ENCODE results near the gene ZNF267. TPM values are rescaled to one million over a fixed set of nuclear protein-coding genes. Genes with fewer than 3 reads are reported as not detected.

ZNF267 gene
- total and polyA plus RNA-seq, 2 of the 8 experiments (the other 6 are each of a cell fraction or from before 2014, with no cell fraction given) = 5.5 to 28.3 TPM

DNA sequence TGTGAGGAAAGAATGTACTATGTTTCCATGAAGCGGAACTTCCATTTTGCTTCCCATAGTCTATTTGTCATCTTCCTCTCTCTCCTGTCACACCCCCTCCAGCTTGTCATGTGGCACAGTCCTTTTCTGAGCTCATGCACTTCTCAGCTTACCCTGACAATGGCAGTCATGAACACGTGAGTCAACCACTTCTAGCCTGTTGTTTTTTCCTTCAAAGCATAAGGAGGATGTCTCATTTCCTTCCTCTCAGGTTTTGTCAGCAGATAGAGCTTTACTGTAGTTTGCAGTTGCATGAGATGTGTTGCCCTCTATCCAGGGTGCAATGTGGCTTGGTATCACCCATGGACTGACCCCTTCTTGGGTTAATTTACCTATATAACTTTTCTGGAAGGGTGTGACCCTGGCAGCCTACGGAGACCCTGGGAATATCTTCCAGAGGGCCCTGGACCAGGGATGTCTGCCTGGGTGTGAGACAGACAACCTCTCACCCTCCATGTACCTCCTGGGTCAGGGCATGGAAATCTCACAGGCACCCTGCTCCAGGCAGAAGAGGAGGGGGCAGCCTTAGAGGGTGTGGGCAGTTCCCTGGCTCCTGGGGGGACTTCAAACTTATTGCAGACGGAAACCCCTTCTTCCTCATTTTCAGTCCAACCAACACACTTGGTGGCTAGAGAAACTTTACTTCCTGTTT, 4.0 kb upstream of the ZNF267 start (continued):
- no peak for TF ChIP-seq SP1 (IDR thresholded peaks at IDR 0.05; ENCODE audit: low read depth, low read length)
- TF ChIP-seq, protein P1, sequence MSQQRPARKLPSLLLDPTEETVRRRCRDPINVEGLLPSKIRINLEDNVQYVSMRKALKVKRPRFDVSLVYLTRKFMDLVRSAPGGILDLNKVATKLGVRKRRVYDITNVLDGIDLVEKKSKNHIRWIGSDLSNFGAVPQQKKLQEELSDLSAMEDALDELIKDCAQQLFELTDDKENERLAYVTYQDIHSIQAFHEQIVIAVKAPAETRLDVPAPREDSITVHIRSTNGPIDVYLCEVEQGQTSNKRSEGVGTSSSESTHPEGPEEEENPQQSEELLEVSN (IDR thresholded peaks at IDR 0.05) = no peak
- no peak for TF ChIP-seq JUN (IDR thresholded peaks at IDR 0.05; ENCODE audit: low read depth, low read length)
- TF ChIP-seq SIN3A (conservative IDR thresholded peaks at IDR 0.05 in 1 of 2, IDR thresholded peaks at IDR 0.05 in 1 of 2; ENCODE audit: low read depth in 1 of 2, low read length in 2 of 2) = no peak
